Left ventricle myocardium inferior (tissue), 1 donor: ENCODE data around the gene CTNNA2. TPM values are rescaled to one million over a fixed set of nuclear protein-coding genes. Genes with fewer than 3 reads are reported as not detected.

Source experiments
- DNase-seq: peaks from one replicate; pipeline ENCODE4 v3.0.0-alpha.2; 2020
- H3K27ac ChIP-seq: fragments of 200-600 bp; replicated peaks from 2 replicates; pipeline ENCODE4 v1.8.0; 2021
- H3K27me3 ChIP-seq: fragments of 200-600 bp; 2 replicates; pipeline ENCODE4 v1.8.0; 2021; ENCODE audit warnings: low read depth
- H3K36me3 ChIP-seq: fragments of 200-600 bp; 2 replicates; pipeline ENCODE4 v1.8.0; 2021
- H3K4me1 ChIP-seq: fragments of 200-600 bp; 2 replicates; pipeline ENCODE4 v1.8.0; 2021
- H3K4me3 ChIP-seq: fragments of 200-600 bp; 2 replicates; pipeline ENCODE4 v1.8.0; 2021; ENCODE audit warnings: mild to moderate bottlenecking, moderate library complexity
- H3K9me3 ChIP-seq: fragments of 200-600 bp; replicated peaks from 2 replicates; pipeline ENCODE4 v1.8.0; 2021
- CTCF ChIP-seq: fragments of 200-600 bp; IDR thresholded peaks from 2 replicates; pipeline ENCODE4 v1.8.0; 2021; ENCODE audit warnings: antibody characterized with exemption, mild to moderate bottlenecking, borderline replicate concordance
- intact Hi-C: fragments of 100-400 bp; cut with micrococcal nuclease; formaldehyde crosslinking; loops from one replicate; pipeline ENCODE4 v1.11.0; 2022
- total RNA-seq: library from RNA; stranded (reverse); fragmentation: NEBNext Ultra II Directional; extraction: Animal tissue kit (Norgen Biotek cat#: 25700); gene quantifications from one replicate; pipeline ENCODE4 v1.2.1, GENCODE V29; 2021
- donor health status: DM: no; HTN: yes; CAD: no; lungs with severe emphysema.

Gene CTNNA2
- total RNA-seq, 1 donor from 2014 or later = not detected

GRCh38 chr2:79980116-79980515, 467.3 kb downstream of the CTNNA2 start:
- no peaks in the 10 kb centered on the region for H3K27me3 ChIP-seq
- intact Hi-C loops = no loop called here
- no peak for DNase-seq
- H3K27ac ChIP-seq = no peak overlapping the region
- no peaks in the 10 kb centered on the region for H3K4me1 ChIP-seq
- H3K4me3 ChIP-seq = no peak overlapping the region
- no peaks in the 10 kb centered on the region for H3K36me3 ChIP-seq
- H3K9me3 ChIP-seq = no peaks in the 10 kb centered on the region
- no peak for TF ChIP-seq CTCF

GRCh38 chr2:79980816-79981215, 468.0 kb downstream of the CTNNA2 start:
- DNase-seq = no peak
- no peak for TF ChIP-seq CTCF
- H3K4me1 ChIP-seq = no peaks in the 10 kb centered on the region
- H3K27me3 ChIP-seq = no peaks in the 10 kb centered on the region
- H3K36me3 ChIP-seq = no peaks in the 10 kb centered on the region
- intact Hi-C loops = no loop called here
- H3K9me3 ChIP-seq = no peaks in the 10 kb centered on the region
- no peak overlapping the region for H3K27ac ChIP-seq
- no peak overlapping the region for H3K4me3 ChIP-seq

GRCh38 chr2:79981316-79981715, 468.5 kb downstream of the CTNNA2 start:
- no peak for DNase-seq
- intact Hi-C loops = no loop called here
- no peak overlapping the region for H3K4me3 ChIP-seq
- no peaks in the 10 kb centered on the region for H3K9me3 ChIP-seq
- no peaks in the 10 kb centered on the region for H3K27me3 ChIP-seq
- TF ChIP-seq CTCF = no peak
- H3K36me3 ChIP-seq = no peaks in the 10 kb centered on the region
- no peak overlapping the region for H3K27ac ChIP-seq
- no peaks in the 10 kb centered on the region for H3K4me1 ChIP-seq

- H3K27ac ChIP-seq = no peak overlapping the region
- H3K27me3 ChIP-seq = no peaks in the 10 kb centered on the region
- H3K4me1 ChIP-seq = no peaks in the 10 kb centered on the region
- H3K9me3 ChIP-seq = no peaks in the 10 kb centered on the region
- intact Hi-C loops = no loop called here
- H3K36me3 ChIP-seq = no peaks in the 10 kb centered on the region
- DNase-seq = no peak
- TF ChIP-seq CTCF = peak; percentile 45
- H3K4me3 ChIP-seq = no peak overlapping the region
Observed at GRCh38 chr2:79982445-79982844, 469.6 kb downstream of the CTNNA2 start.

- no peak overlapping the region for H3K4me3 ChIP-seq
- H3K27me3 ChIP-seq = no peaks in the 10 kb centered on the region
- H3K27ac ChIP-seq = no peak overlapping the region
- H3K9me3 ChIP-seq = no peaks in the 10 kb centered on the region
- TF ChIP-seq CTCF = no peak
- H3K36me3 ChIP-seq = no peaks in the 10 kb centered on the region
- DNase-seq = no peak
- intact Hi-C loops = no loop called here
- no peaks in the 10 kb centered on the region for H3K4me1 ChIP-seq
Observed at GRCh38 chr2:79984476-79984875, 471.6 kb downstream of the CTNNA2 start.

- no peaks in the 10 kb centered on the region for H3K36me3 ChIP-seq
- intact Hi-C loops = no loop called here
- H3K27ac ChIP-seq = no peak overlapping the region
Observed at GRCh38 chr2:79985145-79985544, 472.3 kb downstream of the CTNNA2 start.

More at GRCh38 chr2:79985145-79985544, 472.3 kb downstream of the CTNNA2 start:
- Histone ChIP-seq H3K4me3 (no peak overlapping the region), H3K27me3 (no peaks in the 10 kb centered on the region), H3K9me3 (no peaks in the 10 kb centered on the region), H3K4me1 (no peaks in the 10 kb centered on the region)
- DNase-seq = no peak
- no peak for TF ChIP-seq CTCF
